Endodermal cell (in vitro differentiated cells): ENCODE data around the gene IFIT1B. TPM values are rescaled to one million over a fixed set of nuclear protein-coding genes. Genes with fewer than 3 reads are reported as not detected.

Experiments
- DNase-seq: peaks from one replicate; pipeline ENCODE4 v3.0.0-alpha.2; 2017
- H3K27ac ChIP-seq: 2 replicates; pipeline ENCODE4 v1.5.1; 2013; ENCODE audit warnings: mild to moderate bottlenecking, low read depth, low read length, moderate library complexity
- H3K27me3 ChIP-seq: 2 replicates; pipeline ENCODE4 v1.6.1; 2013; ENCODE audit warnings: mild to moderate bottlenecking, low read length, moderate library complexity; ENCODE audit not compliant: insufficient read depth, control insufficient read depth, poor library complexity, severe bottlenecking
- H3K36me3 ChIP-seq: 2 replicates; pipeline ENCODE4 v1.7.0; 2013; ENCODE audit warnings: mild to moderate bottlenecking, low read length, moderate library complexity; ENCODE audit not compliant: control insufficient read depth, insufficient read depth
- H3K4me1 ChIP-seq: one replicate; pipeline ENCODE4 v1.7.0; 2013; ENCODE audit warnings: low read length; ENCODE audit not compliant: control insufficient read depth, insufficient read depth
- H3K4me3 ChIP-seq: 2 replicates; pipeline ENCODE4 v1.5.1; 2013; ENCODE audit warnings: mild to moderate bottlenecking, low read length, moderate library complexity
- H3K9ac ChIP-seq: 2 replicates; pipeline ENCODE4 v1.6.1; 2013; ENCODE audit warnings: mild to moderate bottlenecking, low read length, moderate library complexity; ENCODE audit not compliant: poor library complexity, severe bottlenecking; ENCODE audit errors: extremely low read depth
- H3K9me3 ChIP-seq: 2 replicates; pipeline ENCODE4 v1.6.1; 2013; ENCODE audit warnings: mild to moderate bottlenecking, low read length, moderate library complexity; ENCODE audit not compliant: control insufficient read depth
- H3K27ac Mint-ChIP-seq: 2 replicates; pipeline ENCODE4 v1.8.0; 2020; ENCODE audit warnings: mixed read lengths
- H3K27me3 Mint-ChIP-seq: 2 replicates; pipeline ENCODE4 v1.8.0; 2021; ENCODE audit warnings: mild to moderate bottlenecking, mixed read lengths; ENCODE audit not compliant: insufficient read depth
- H3K36me3 Mint-ChIP-seq: 2 replicates; pipeline ENCODE4 v1.8.0; 2020; ENCODE audit warnings: low read depth, mixed read lengths
- H3K4me1 Mint-ChIP-seq: 2 replicates; pipeline ENCODE4 v1.8.0; 2020; ENCODE audit warnings: mixed read lengths
- H3K4me3 Mint-ChIP-seq: 2 replicates; pipeline ENCODE4 v1.8.0; 2020; ENCODE audit warnings: mild to moderate bottlenecking, moderate library complexity, mixed read lengths
- H3K9me3 Mint-ChIP-seq: 2 replicates; pipeline ENCODE4 v1.8.0; 2020; ENCODE audit warnings: mild to moderate bottlenecking, mixed read lengths
- WGBS, 2 experiments: methylation state at CpG; one replicate each; pipeline versions ENCODE4 v1.1.5 to v1.1.7; 2013; ENCODE audit warnings: missing lambda C conversion rate in 2 of 2, mixed read lengths in 1 of 2; ENCODE audit not compliant: insufficient coverage in 1 of 2, insufficient read length in 1 of 2; 5-methylcytosine and 5-hydroxymethylcytosine counted together
- total RNA-seq, 2 donors: library from RNA; stranded (reverse); fragmentation: NEBNext Ultra II Directional in 1 of 2; extraction: Animal tissue kit (Norgen Biotek cat#: 25700) in 1 of 2; gene quantifications; 2 replicates in 1 of 2; 3 replicates in 1 of 2; pipeline ENCODE4 v1.2.1, GENCODE V29; 2021
- TF ChIP-seq, protein P1 (sequence below): fragments of 200-600 bp; sonication (generic); conservative IDR thresholded peaks from 2 replicates; pipeline ENCODE4 v1.5.0; 2021; ENCODE audit warnings: antibody characterized with exemption, mild to moderate bottlenecking

IFIT1B gene
- total RNA-seq, 2 donors from 2014 or later, result not detected

DNA sequence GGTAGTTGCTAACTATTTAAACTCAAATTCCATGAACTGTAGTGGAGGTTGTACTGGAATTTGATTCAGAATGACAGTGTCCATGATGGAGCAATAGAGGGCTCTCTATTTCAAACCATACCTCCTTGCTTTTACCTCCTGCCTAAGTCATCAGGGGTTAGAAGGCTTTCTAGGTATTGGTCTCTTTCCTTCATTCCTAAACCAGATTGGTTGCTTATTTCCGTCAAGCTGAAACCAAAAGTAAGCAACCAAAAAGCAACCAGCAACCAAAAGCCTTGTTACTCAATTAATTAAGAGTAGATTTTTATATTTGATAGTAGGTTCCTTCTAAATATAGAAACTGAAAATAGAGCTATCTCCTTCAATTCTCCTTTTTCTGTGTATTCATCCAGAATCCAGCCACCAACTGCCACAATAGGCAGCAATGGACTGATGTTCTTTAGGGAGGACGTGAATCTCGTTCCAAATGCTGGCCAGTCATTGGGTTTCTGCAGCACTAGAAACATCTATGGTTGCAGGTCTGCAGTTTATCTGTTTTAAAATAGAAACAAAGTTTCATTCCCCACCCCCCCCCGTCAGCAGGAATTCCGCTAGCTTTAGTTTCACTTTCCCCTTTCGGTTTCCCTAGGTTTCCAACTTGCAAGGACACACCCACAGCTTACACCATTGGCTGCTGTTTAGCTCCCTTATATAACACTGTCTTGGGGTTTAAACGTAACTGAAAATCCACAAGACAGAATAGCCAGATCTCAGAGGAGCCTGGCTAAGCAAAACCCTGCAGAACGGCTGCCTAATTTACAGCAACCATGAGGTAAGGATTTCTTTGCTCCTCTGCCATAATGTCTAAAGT lies 14.3 kb downstream of the IFIT1B start, which contains the start of gene IFIT1:
IFIT1 (plus strand) TSS at position 717 of the 850 bp plus-strand sequence; CDS start at position 807, 90 bp downstream.
- Mint-ChIP-seq H3K36me3 (no peaks in the 10 kb centered on the region), H3K4me3 (peak within 1 kb of the TSS; percentile 41), H3K9me3 (peaks cover 9% of the 10 kb centered on the region), H3K27ac (no peak within 1 kb of the TSS), H3K4me1 (peaks cover 17% of the 10 kb centered on the region), H3K27me3 (no peaks in the 10 kb centered on the region)
- Histone ChIP-seq H3K36me3 (no peaks in the 10 kb centered on the region), H3K4me1 (peaks cover 8% of the 10 kb centered on the region), H3K4me3 (peak within 1 kb of the TSS; percentile 77), H3K9ac (no peak within 1 kb of the TSS), H3K9me3 (no peaks in the 10 kb centered on the region), H3K27me3 (no peaks in the 10 kb centered on the region), H3K27ac (no peak within 1 kb of the TSS)
- whole genome bisulfite sequencing, 2 experiments, result 0 to 16% methylated on average over 2 to 7 of the region's 8 CpGs
- TF ChIP-seq, protein P1, sequence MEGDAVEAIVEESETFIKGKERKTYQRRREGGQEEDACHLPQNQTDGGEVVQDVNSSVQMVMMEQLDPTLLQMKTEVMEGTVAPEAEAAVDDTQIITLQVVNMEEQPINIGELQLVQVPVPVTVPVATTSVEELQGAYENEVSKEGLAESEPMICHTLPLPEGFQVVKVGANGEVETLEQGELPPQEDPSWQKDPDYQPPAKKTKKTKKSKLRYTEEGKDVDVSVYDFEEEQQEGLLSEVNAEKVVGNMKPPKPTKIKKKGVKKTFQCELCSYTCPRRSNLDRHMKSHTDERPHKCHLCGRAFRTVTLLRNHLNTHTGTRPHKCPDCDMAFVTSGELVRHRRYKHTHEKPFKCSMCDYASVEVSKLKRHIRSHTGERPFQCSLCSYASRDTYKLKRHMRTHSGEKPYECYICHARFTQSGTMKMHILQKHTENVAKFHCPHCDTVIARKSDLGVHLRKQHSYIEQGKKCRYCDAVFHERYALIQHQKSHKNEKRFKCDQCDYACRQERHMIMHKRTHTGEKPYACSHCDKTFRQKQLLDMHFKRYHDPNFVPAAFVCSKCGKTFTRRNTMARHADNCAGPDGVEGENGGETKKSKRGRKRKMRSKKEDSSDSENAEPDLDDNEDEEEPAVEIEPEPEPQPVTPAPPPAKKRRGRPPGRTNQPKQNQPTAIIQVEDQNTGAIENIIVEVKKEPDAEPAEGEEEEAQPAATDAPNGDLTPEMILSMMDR, result no peak
- DNase-seq, result peak; percentile 66

DNA sequence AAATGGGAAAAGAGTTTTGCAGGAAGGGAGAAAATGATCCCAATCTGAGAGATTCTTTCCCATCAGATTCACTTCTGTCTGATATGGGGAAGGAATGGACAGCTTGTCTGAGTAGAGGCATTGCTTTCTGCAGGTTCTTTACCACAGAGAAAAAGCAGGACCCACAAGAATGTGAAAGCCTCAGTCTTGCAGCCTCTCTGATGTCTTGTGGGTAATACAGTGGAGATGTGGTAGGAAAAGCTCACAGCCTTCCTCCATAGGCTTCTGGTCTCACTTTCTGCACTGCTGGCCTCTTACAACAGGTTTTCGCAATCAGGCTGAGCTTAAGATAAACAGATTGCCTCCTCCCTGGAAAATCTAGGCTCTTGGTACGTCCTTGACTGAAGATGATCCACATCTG lies 15.1 kb downstream of the IFIT1B start:
- 89 to 90% methylated on average over 2 of the region's 2 CpGs for WGBS, 2 experiments
- no peak overlapping the region for H3K27ac Mint-ChIP-seq
- peaks cover 4% of the 10 kb centered on the region for H3K9me3 ChIP-seq
- no peak overlapping the region for H3K27ac ChIP-seq
- H3K27me3 ChIP-seq, result no peaks in the 10 kb centered on the region
- DNase-seq, result no peak
- H3K4me1 Mint-ChIP-seq, result peaks cover 14% of the 10 kb centered on the region
- H3K4me1 ChIP-seq, result peaks cover 8% of the 10 kb centered on the region
- peaks cover 12% of the 10 kb centered on the region for H3K9me3 Mint-ChIP-seq
- no peak overlapping the region for H3K9ac ChIP-seq
- H3K4me3 Mint-ChIP-seq, result no peak overlapping the region
- peaks cover 1% of the 10 kb centered on the region for H3K36me3 Mint-ChIP-seq
- H3K4me3 ChIP-seq, result peak overlapping the region; percentile 77
- H3K36me3 ChIP-seq, result no peaks in the 10 kb centered on the region
- TF ChIP-seq, protein P1, result no peak
- no peaks in the 10 kb centered on the region for H3K27me3 Mint-ChIP-seq

DNA sequence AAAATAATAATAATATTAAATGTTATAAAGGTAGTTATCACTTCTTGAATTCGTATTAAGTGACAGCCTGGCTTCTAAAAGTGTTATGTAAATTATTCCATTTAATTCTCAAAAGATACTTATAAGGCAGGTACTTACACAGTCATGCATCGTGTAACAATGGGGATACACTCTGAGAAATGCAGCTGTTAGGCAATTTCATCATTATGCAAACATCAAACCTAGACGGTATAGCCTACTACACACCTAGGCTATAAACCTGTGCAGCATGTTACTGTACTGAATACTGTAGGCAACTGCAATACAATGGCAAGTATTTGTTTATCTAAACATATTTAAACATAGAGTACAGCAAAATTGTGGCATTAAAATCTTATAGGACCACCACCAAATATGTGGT lies 16.0 kb downstream of the IFIT1B start:
- 94 to 100% methylated on average over 2 of the region's 3 CpGs for WGBS, 2 experiments
- Histone ChIP-seq H3K36me3 (no peaks in the 10 kb centered on the region), H3K4me3 (no peak overlapping the region), H3K27me3 (no peaks in the 10 kb centered on the region), H3K9ac (no peak overlapping the region), H3K4me1 (peaks cover 8% of the 10 kb centered on the region), H3K27ac (no peak overlapping the region), H3K9me3 (peaks cover 4% of the 10 kb centered on the region)
- Mint-ChIP-seq H3K9me3 (peaks cover 22% of the 10 kb centered on the region), H3K27me3 (no peaks in the 10 kb centered on the region), H3K4me3 (no peak overlapping the region), H3K4me1 (peaks cover 12% of the 10 kb centered on the region), H3K27ac (no peak overlapping the region), H3K36me3 (peaks cover 3% of the 10 kb centered on the region)
- TF ChIP-seq, protein P1, result no peak
- no peak for DNase-seq
